ENCODE data around the gene PLEKHG7. TPM values are rescaled to one million over a fixed set of nuclear protein-coding genes. Genes with fewer than 3 reads are reported as not detected.

PLEKHG7 gene
- total and polyA plus RNA-seq, 2 experiments from 2014 or later, result not detected

- no peak overlapping the region for H3K4me3 Mint-ChIP-seq
- no peak for TF ChIP-seq EZH2phosphoT487 (IDR thresholded peaks at IDR 0.05; ENCODE audit: unreplicated experiment)
- TF ChIP-seq STAT1 (IDR thresholded peaks at IDR 0.05; ENCODE audit: unreplicated experiment), result no peak
- TF ChIP-seq ZNF331 (CRISPR knock-in tag; IDR thresholded peaks at IDR 0.05; ENCODE audit: low read depth), result no peak
- no peak for TF ChIP-seq NANOG (IDR thresholded peaks at IDR 0.05; ENCODE audit: borderline replicate concordance)
- TF ChIP-seq JUNB (IDR thresholded peaks at IDR 0.05; ENCODE audit: unreplicated experiment), result no peak
- no peak for TF ChIP-seq EZH2 (IDR thresholded peaks at IDR 0.05; ENCODE audit: low read depth, unreplicated experiment)
- TF ChIP-seq POLR2AphosphoS5 (IDR thresholded peaks at IDR 0.05; ENCODE audit: low read depth), result no peak
- no peak for TF ChIP-seq CTCF (conservative IDR thresholded peaks at IDR 0.05; ENCODE audit: low read depth in 2 of 2)
- no peak for TF ChIP-seq ETS1 (IDR thresholded peaks at IDR 0.05)
- Histone ChIP-seq H3K27ac (ENCODE audit: low read depth) (no peak overlapping the region), H3K9me2 (ENCODE audit: insufficient read depth) (peaks cover 7% of the 10 kb centered on the region; the same call in 1 of the 2 replicates), H3F3A (replicated peaks; ENCODE audit: low read depth) (no peaks in the 10 kb centered on the region), H2AFZ (peak overlapping the region; percentile 38; the same call in 1 of the 2 replicates), H3K36me3 (ENCODE audit: insufficient read depth) (no peaks in the 10 kb centered on the region), H3K4me3 (no peak overlapping the region), H4K20me1 (replicated peaks; ENCODE audit: insufficient read depth) (no peaks in the 10 kb centered on the region), H3K4me2 (no peak overlapping the region), H3K4me1 (ENCODE audit: insufficient read depth) (no peaks in the 10 kb centered on the region), H3K79me2 (replicated peaks; ENCODE audit: insufficient read depth) (no peaks in the 10 kb centered on the region), H3K27me3 (ENCODE audit: insufficient read depth) (no peaks in the 10 kb centered on the region)
- no peaks in the 10 kb centered on the region for H3K4me1 Mint-ChIP-seq
- ATAC-seq, result no peak
- DNase-seq (ENCODE audit: low spot score), result no peak
- H3K36me3 Mint-ChIP-seq (ENCODE audit: low read depth), result no peaks in the 10 kb centered on the region
- H3K27me3 Mint-ChIP-seq (ENCODE audit: insufficient read depth, low read depth, poor library complexity), result peaks cover 2% of the 10 kb centered on the region
- H3K9me3 Mint-ChIP-seq, result no peaks in the 10 kb centered on the region
- H3K27ac Mint-ChIP-seq, result no peak overlapping the region
These were observed 37.3 kb upstream of the PLEKHG7 start for GRCh38 chr12:92665496-92665895.

GRCh38 chr12:92668739-92669138 lies 34.0 kb upstream of the PLEKHG7 start:
- Mint-ChIP-seq H3K36me3 (ENCODE audit: low read depth) (peaks cover 3% of the 10 kb centered on the region; the same call in 1 of the 3 replicates), H3K9me3 (peaks cover 4% of the 10 kb centered on the region; the same call in 2 of the 3 replicates), H3K4me3 (no peak overlapping the region), H3K27ac (no peak overlapping the region), H3K4me1 (no peaks in the 10 kb centered on the region), H3K27me3 (ENCODE audit: insufficient read depth, low read depth, poor library complexity) (peaks cover 2% of the 10 kb centered on the region)
- Histone ChIP-seq H2AFZ (no peak overlapping the region), H3K4me2 (no peak overlapping the region), H3K4me3 (no peak overlapping the region), H3K4me1 (ENCODE audit: insufficient read depth) (no peaks in the 10 kb centered on the region), H3K27ac (ENCODE audit: low read depth) (no peak overlapping the region), H3K36me3 (ENCODE audit: insufficient read depth) (no peaks in the 10 kb centered on the region), H3K27me3 (ENCODE audit: insufficient read depth) (no peaks in the 10 kb centered on the region), H3K9me2 (ENCODE audit: insufficient read depth) (peaks cover 8% of the 10 kb centered on the region; the same call in 1 of the 2 replicates), H3F3A (replicated peaks; ENCODE audit: low read depth) (no peaks in the 10 kb centered on the region), H4K20me1 (replicated peaks; ENCODE audit: insufficient read depth) (no peaks in the 10 kb centered on the region), H3K79me2 (replicated peaks; ENCODE audit: insufficient read depth) (no peaks in the 10 kb centered on the region)
- no peak for DNase-seq (ENCODE audit: low spot score)
- no peak for ATAC-seq
- TF ChIP-seq POLR2AphosphoS5 (IDR thresholded peaks at IDR 0.05; ENCODE audit: low read depth) (no peak), EZH2phosphoT487 (IDR thresholded peaks at IDR 0.05; ENCODE audit: unreplicated experiment) (no peak), ZNF114 (CRISPR knock-in tag; IDR thresholded peaks at IDR 0.05) (no peak), JUNB (IDR thresholded peaks at IDR 0.05; ENCODE audit: unreplicated experiment) (no peak), EZH2 (IDR thresholded peaks at IDR 0.05; ENCODE audit: low read depth, unreplicated experiment) (no peak), NANOG (IDR thresholded peaks at IDR 0.05; ENCODE audit: borderline replicate concordance) (no peak), CTCF (conservative IDR thresholded peaks at IDR 0.05; ENCODE audit: low read depth in 2 of 2) (no peak), CREB1 (CRISPR knock-in tag; IDR thresholded peaks at IDR 0.05; ENCODE audit: low read depth) (no peak), ZNF331 (CRISPR knock-in tag; IDR thresholded peaks at IDR 0.05; ENCODE audit: low read depth) (no peak), REST (IDR thresholded peaks at IDR 0.05; ENCODE audit: unreplicated experiment) (no peak), ETS1 (IDR thresholded peaks at IDR 0.05) (no peak)
